Neural progenitor cell (in vitro differentiated cells): ENCODE results near the gene FGF21.

Experiments used
- CTCF ChIP-seq: fragments of 200-600 bp; sonication (generic); IDR thresholded peaks from 2 replicates; pipeline ENCODE4 v1.5.1; 2017; ENCODE audit warnings: antibody characterized with exemption, mild to moderate bottlenecking
- EZH2 ChIP-seq: fragments of 200-600 bp; sonication (generic); IDR thresholded peaks from 2 replicates; pipeline ENCODE4 v1.6.1; 2017; ENCODE audit warnings: antibody characterized with exemption, mild to moderate bottlenecking, moderate library complexity
- EZH2phosphoT487 ChIP-seq: fragments of 200-600 bp; sonication (generic); IDR thresholded peaks from 2 replicates; pipeline ENCODE4 v1.6.1; 2017; ENCODE audit warnings: antibody characterized with exemption

- TF ChIP-seq EZH2, result no peak
- no peak for TF ChIP-seq CTCF
- no peak for TF ChIP-seq EZH2phosphoT487
Measured at GRCh38 chr19:48799358-48800300, 44.3 kb downstream of the FGF21 start.
